Stimulated activated CD8-positive, alpha-beta memory T cell treated with anti-CD3 and anti-CD28 coated beads, Interleukin-7, amount 100 ng/mL, for 1 hour (primary cell): Measurements from ENCODE around the gene OR11A1.

ENCODE experiments used
- DNase-seq, 2 donors: peaks; one replicate each; pipeline ENCODE4 v3.0.0-alpha.2; 2020; ENCODE audit warnings: low read depth in 2 of 2

Gene OR11A1, protein sequence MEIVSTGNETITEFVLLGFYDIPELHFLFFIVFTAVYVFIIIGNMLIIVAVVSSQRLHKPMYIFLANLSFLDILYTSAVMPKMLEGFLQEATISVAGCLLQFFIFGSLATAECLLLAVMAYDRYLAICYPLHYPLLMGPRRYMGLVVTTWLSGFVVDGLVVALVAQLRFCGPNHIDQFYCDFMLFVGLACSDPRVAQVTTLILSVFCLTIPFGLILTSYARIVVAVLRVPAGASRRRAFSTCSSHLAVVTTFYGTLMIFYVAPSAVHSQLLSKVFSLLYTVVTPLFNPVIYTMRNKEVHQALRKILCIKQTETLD

DNA sequence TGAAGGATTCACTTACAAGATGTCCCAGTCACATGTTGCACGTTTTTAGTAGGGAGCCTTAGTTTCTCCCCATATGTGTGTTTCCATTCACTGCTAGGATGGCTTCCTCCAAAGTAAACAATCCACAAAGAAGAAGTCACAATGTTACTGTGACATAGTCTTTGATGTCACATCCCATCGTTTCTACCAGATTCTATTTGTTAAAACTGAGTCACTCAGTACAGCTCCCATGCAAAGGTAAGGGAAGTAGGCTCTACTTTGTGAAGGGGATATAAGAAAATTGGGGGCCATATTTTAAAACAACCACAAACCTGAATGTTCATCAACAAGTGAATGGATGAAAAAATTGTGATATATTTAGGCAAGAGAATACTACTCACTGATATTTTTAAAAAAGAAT lies at the start of gene OR11A1, which contains the start of gene OR2H1:
Gene OR11A1 (minus strand): TSS at position 101 of the 400 bp plus-strand sequence. CDS start 29,430 bp downstream, outside the sequence.
Gene OR2H1 (plus strand): TSS at position 185 of the 400 bp plus-strand sequence. CDS start 4,615 bp downstream, outside the sequence.
- no peak for DNase-seq

DNA sequence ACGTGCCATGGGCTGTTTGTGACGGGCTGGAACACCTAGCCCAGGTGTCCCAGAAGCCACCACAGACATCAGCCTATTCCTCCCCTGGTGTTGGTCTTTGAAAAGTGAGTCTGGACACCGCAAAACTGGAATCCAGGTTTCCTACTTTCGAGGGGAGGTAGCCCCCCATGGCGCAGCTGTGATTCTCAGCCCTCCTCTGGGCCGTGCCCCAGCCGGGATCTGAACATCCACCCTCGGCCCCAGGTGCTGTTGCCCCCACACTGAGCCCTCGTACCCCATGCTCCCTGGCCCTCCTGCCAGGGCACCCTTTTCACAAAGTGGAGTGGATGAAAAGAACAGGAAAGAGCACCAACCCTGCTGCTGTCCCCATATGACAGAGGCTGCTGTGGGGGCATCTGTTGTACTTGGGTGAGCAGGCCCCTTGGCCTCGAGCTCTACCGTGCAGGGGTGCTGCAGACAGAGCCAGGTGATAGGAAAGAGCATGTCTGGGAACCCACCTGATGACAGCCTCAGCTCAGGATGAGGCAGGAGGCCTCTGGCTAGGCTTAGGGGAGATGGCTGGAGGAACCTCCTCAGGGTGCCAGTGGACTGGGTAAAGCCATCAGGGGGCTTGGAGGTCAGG lies 49.7 kb upstream of the OR11A1 start:
- DNase-seq = no peak

DNA sequence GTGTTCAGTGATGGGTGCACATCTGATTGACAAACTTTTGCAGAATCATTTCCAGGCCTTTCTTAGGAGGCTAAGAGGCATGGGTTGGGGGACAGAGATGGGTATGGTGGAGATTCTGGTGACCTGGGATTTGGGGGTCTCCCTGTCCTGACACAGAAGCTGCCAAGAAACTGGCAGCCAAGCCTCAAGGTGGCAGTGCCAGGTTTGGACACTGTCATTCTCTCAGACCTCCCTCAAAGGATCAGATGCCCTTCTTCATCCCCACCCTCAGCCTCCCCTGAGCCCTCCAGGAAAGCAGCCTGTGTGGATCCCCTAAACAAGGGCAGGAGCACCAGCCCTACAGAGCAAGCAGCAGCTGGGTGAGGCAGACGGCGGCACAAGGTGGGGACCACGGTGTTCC lies 48.9 kb upstream of the OR11A1 start:
- no peak for DNase-seq

DNA sequence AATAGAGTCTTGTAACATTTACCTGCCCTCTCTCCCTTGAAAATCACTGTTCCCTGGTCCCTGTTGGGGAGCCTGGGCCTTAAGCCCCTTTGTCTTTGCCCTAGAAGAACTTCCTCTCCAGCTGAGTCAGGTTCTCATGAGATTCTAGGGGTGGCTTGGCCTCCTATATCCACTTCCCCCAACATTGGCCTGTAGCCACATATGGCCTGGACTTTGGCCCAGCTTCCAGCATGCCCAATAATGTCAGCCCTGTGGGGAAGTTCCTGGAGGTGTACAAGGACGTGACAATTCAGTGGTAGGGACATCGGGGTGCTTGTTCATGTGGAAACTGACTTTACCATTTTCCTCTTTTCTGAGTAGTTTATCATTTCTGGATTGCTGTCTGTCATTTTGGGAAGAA lies 48.1 kb upstream of the OR11A1 start:
- no peak for DNase-seq

DNA sequence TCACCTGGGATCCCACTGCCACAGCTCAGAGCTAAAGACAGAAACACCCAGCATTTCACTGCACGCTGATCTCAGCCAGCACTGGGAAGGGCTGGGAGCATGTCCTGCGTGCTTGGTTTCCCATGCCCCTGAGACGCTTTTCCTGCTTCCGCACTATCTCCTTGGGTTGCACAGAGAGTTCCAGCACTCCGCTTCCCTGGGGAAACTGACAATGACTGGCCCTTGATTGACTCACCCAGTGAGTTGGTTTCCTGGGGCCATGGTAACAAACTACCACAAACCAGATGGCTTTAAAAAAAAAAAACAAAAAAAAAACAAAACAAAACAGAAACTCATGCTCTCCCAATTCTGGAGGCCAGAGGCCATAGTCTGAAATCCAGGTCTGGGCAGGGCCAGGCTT lies 45.7 kb upstream of the OR11A1 start:
- no peak for DNase-seq

DNA sequence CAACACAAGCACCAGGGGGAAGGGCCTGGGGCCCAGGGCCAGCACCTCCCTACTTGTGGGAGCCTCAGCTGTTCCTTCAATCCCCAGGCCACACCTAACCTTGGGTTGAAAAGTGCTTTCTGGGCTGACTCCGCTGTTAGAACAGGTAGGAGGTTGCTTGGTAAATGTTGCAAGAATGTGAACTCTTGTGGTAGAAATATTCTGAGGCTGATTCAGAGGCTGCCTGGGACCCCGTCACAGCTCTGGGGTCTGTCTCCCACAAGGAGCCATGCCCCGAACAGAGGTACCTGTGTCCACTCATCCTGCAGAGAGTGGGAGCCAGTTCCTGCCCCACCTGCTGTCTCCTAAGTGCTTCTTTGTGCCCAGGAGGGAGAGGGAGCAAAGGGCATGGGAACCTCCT lies 45.3 kb upstream of the OR11A1 start:
- no peak for DNase-seq

DNA sequence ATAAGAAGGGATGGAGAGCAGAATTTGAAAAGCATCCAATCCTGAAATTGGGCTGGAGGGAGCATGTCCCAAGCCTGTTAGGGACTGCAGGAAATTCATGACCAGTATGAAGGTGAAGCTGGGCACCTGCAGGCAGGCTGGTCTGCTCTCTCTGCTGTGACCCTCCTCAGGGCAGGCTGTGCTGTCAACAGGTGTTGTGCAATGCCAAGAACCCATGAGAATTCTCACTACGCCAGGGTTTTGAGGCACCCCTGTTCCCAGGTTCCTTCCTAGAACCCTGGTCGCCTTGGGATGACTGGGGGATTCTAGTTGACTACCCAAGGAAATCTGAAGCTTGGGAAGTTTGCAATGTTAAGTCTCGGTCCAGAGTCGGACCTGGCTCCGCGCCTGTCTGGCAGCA lies 44.2 kb upstream of the OR11A1 start:
- DNase-seq = no peak

DNA sequence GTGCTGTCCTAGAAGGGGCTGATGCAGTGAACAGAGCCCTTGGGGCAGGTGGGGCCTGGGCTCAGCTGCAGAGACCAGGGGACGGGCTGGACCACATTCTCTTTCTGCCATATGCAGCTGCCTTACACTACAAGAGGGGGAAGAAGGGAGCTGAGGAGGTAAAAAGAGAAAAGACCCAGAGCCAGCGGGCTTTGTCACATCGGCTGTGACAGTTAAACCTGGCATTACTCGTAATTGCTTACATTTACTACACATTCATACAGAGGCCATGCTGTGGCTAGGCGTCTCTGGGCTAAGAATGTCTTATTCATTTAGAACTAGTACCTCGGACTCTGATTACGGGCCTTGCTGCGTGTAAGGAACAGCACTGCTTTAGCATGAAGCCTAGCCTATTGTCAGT lies 43.7 kb upstream of the OR11A1 start:
- no peak for DNase-seq

DNA sequence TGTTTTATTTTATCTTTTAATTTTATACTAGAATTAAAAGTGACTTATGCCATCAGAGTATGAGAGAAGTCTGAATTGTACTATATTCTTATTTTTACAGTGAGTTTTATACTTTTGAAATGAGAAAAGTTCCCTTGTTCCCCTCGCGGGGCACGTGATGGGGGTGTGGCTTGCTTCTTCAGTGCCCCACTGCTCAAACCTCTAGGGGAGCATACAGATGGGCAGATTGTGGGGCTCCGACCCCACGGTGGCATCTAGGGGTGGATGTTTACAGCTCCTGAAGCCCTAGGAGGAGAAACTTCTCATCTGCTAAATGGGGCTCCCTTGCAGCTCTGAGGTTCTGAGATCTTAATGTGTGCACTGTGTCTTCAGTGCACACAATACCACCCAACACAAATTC lies 42.8 kb upstream of the OR11A1 start:
- DNase-seq = no peak

DNA sequence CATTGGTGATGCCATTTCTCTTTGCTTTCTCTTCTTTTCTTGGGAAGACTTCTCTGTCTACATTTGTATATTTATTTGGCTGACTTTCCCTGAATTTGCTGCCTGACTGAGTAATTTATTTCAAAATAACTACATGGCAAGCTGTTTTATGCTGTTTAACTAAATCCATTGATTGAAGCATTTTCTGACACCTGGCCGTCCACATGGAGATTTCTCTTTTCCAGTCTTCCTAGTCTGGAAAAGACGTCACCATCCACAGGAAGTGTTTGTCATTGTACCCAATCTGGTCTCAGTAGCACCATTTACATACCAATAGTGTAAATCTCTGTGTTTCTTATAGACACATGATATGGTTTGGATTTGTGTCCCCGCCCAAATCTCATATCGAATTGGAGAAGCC lies 40.1 kb upstream of the OR11A1 start:
- no peak for DNase-seq

DNA sequence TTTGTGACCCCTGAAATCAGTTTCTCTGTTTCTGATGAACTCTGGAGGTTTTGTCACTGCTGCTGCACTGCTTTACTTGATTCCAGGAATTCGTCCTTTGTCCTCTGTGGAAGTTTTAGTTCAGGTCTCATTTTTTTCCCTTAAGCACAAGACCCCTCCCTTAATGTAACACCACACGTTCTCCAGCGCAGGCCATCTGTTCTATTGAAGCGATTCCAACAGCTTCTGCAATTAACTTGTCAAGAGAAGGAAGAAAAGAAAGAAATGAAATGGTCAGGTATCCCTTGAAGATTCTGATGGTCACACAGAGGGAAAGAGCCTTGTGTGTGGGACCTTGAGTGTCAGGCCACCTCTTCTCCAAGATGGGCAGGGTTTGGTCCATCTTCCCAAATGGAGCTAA lies 38.7 kb upstream of the OR11A1 start:
- no peak for DNase-seq

DNA sequence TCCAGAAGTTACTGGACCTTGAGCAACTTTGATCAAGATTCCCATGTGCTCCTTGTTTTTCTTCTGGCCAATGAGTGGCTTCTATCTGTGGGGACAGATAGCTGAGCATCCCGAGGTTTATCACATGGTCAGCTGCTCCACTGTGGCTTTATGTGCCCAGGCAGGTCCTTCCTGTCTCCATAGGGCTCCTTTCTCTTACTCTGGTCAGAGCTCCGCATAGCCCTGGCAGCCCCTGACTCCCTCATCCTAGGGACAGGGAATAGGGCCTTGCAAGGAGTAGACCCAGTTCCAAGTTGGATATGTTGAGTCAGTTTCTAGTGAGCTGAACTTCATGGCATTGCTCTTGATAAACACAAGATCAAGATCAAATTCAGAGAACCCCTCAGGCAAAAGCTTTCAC lies 37.3 kb upstream of the OR11A1 start:
- no peak for DNase-seq

DNA sequence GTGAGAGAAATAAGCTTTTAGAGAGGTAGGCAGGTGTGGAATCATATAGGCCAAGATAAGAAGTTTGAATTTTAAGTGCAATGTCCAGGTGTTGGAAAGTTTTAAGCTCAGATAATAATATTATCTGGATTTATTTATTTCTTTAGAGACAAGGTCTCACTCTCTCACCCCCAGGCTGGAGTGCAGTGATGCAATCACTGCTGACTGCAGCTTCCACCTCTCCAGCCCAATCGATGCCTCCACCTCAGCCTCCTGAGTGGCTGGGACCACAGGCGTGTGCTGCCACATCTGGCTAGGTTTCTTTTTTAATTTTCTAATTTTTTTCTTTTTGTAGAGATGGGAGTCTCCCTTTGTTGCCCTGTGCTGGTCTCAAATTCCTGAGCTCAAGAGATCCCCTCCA lies 36.4 kb upstream of the OR11A1 start:
- no peak for DNase-seq

DNA sequence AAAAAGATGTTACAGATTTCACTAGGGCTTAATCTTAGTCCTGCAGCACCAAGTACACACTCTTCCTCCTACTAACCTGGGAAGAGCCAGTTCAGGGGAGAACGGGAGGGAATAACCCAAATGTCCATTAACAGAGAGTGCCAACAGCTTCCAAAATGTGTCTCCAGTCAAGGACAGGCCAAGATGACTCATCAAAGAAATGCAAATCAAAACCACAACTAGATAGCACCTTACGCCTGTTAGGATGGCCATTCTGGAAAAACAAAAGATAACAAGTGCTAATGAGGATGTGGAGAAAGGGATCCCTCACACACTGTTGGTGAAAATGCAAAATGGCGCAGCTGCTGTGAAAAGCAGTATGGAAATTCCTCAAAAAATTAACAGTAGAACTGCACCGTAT lies 34.7 kb upstream of the OR11A1 start:
- no peak for DNase-seq

DNA sequence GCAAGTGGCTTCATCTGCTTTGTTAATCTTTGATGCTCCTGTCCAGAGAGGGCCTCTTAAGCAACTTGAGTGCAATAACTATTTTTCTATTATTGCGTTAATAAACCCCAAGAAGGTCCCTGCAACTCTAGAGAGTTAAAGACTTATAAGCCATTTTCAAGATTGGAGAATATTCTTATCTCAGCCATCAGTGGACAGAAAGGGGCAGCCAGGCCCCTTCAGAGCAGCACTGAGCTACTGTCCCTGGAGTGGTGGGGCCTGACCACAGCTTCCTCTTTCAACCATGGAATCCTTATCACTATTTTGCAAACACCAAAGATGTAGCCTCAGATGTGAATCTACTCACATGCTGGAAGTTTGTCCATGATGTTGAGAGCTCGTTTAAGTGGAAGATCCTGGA lies 33.7 kb upstream of the OR11A1 start:
- no peak for DNase-seq

DNA sequence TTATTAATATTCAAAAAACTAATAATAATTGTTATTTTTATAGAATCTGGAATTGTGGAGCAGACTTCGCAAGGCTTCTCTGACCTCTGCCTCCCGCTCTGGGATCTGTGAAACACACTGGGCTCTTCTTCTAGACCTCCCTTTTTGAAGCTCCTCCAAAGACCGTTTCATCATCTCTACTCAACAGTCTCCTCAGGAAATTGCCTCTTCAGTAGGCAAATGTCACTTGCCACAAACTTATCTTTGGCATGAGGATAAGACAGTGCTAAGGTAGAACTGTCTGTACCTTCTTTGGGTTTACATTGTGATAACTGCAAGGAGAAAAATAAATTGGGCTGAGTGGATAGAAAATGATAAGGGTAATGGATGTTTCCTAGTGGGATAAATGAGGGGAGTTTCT lies 33.2 kb upstream of the OR11A1 start:
- no peak for DNase-seq

DNA sequence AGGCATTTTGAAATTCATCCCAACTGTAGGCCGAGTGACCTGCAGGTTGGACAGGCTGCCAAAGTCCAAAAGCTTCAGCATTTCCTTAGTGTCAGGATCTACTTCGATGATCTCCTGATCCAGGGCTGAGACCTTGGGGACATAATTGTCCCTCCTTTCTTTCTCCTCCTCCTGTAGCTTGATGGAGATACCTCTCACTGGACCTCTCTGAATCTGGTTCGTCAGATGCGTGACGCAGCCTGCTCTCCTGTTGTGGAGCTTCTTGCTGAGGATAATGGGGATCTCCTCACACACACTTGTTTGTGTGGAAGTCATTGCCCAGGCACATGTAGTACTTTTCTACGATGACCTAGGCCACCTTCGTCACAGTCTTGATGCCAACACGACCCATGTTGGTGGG lies 32.4 kb upstream of the OR11A1 start:
- DNase-seq = no peak

DNA sequence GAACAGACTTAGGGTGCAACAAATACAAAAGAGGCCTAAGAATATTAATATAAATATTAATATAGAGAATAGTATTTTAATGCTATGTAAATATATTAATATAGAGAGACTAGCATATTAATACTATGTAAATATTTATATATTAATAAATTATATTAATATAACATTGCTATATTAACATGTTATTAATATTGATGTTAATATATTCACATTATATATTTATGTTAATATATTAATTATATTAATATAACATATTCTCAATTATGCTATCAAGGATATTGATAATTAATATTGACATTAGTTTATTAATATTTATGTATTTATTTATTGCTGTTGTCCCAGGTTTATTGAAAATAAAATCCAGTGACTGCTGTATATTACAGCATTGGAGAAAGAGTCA lies 32.0 kb upstream of the OR11A1 start:
- no peak for DNase-seq

DNA sequence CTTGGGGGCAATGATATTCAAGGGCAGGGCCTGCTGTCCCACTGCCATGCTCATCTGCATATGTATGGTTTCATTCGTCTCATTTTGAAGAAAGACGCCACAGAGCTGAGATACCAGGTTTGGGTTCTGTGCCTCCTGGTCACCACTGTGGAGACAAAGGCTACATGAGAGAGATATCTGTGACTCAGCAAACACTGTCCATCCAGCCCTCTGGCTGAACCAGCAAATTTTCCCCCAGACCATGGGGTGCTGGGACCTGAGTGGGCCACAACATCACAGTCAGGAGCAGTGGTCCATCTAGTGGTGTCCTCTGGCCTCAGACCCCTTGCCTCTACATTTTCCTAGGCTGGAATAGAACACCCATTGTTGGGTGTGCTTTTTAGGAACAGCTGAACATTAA lies 30.8 kb upstream of the OR11A1 start, which contains the start of gene MAS1L:
Gene MAS1L (minus strand): TSS at position 297 of the 400 bp plus-strand sequence. CDS start 54 bp downstream, at position 243.
- no peak for DNase-seq

DNA sequence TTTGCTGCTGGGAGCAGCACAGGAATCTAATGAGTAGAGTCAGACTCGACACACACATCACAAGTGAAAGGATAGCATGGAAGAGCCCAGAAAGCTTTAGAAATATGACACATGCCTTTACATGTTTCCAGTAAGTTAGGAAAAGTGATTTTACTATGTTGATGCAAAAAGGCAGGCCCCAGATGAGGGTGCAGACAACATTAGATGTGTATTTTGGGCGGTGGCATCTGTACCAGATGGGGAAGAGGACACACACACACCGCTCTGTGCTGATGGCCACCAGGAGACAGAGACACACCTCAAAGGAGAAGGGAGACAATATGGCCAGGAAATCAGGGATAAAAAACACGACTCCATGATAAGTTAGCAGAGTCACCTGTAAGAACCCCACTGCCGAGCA lies 30.3 kb upstream of the OR11A1 start:
- DNase-seq = no peak

DNA sequence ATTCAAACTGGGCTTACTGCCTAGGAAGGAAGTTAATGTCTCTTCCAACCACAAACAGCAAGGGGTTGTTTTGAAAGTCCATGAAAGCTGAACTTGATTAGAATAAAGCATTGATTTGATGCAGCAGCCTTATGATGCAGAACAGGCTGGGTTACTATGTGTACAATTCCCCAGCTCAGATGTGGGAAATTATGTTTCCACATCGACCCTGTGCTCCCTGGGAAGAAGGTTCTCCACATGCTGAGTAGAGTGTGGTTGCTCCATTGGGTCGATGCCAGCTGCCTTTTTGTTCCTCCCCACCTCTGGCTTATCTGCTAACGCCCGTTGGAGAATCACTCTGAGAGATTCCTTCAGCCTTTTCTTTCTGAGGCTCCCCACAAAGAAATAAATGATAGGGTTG lies 29.7 kb upstream of the OR11A1 start:
- DNase-seq = no peak

DNA sequence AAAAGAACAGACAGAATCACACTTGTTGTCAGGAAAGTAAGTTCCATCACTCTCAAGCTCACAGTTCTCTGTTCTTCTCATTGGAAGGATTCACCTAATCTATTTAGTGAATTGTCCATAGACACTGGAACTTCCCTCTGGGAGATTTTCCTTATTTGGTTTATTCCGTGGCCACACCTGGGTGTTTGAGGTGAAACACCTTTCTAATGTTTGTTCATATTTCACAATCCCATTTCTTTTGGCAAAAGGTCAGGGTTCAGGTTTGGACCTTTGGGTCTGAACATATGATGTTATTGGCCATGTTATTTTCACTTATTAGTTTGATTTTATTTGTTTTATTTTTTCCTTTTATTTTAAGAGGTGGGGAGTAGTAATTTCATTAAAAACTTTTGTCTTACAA lies 26.9 kb upstream of the OR11A1 start:
- no peak for DNase-seq

DNA sequence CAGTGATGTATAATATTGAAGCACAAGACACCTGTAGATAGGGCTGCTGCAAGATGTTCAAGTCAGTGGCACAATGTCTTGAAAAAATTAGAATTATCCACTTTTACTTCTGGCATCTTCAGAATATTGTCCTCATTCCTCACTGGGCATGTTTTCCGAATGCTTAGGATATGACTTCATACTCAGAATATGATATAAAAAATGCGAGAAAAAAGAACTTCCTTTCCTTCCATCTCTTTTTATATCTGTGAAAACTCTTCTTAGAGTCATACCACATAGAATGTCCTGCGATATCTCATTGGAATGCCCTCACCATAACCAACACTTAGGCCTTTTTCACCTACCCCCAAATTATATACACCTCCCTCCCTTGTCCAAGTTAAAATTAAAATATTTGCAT lies 26.3 kb upstream of the OR11A1 start:
- DNase-seq = no peak

DNA sequence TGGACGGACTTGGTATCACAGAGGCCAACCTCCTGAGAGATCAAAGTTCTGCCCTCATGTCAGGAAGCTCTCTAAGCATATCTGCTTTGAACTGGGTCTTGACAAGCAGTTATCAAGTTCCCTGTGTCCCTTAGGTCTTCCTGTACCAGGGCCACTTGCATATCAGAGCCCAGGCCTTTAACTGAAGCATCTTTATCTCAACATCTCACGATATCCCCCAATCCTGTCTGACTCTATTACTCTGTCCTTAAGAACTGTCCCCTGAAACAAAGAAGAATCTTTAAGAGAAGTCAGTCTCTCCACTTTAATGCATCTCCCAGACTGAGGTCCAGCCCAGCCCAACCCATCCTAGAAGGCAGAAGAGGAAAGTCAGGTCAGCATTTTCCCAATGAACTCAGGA lies 22.7 kb upstream of the OR11A1 start:
- DNase-seq = no peak
